Heart right ventricle (tissue), 16 donors: ENCODE measurements around the gene RSBN1L. TPM values are rescaled to one million over a fixed set of nuclear protein-coding genes. Genes with fewer than 3 reads are reported as not detected.

ENCODE experiments used
- ATAC-seq, 8 donors: fragments of 200-7000 bp; cut with Tn5 transposase; one replicate each; pipeline ENCODE4 v1.9.1; 2020; ENCODE audit warnings: mild to moderate bottlenecking in 8 of 8, moderate library complexity in 8 of 8, moderate number of reproducible peaks in 1 of 8
- DNase-seq, 2 donors: peaks; one replicate each; pipeline ENCODE4 v3.0.0-alpha.2; 2020
- H3K27ac ChIP-seq, 10 donors: fragments of 200-600 bp; sonication (generic) in 2 of 10; one replicate each; pipeline versions ENCODE4 v1.5.0 to v1.8.0; 2020 to 2022; ENCODE audit warnings: mild to moderate bottlenecking in 3 of 10
- H3K27me3 ChIP-seq, 7 donors: fragments of 200-600 bp; one replicate each; pipeline ENCODE4 v1.8.0; 2021 to 2022; ENCODE audit warnings: mild to moderate bottlenecking in 2 of 7
- H3K36me3 ChIP-seq, 9 donors: fragments of 200-600 bp; sonication (generic) in 1 of 9; one replicate each; pipeline versions ENCODE4 v1.5.0 to v1.8.0; 2020 to 2022; ENCODE audit warnings: mild to moderate bottlenecking in 2 of 9
- H3K4me1 ChIP-seq, 9 donors: fragments of 200-600 bp; sonication (generic) in 1 of 9; one replicate each; pipeline versions ENCODE4 v1.5.0 to v1.8.0; 2020 to 2022; ENCODE audit warnings: mild to moderate bottlenecking in 4 of 9
- H3K4me3 ChIP-seq, 10 donors: fragments of 200-600 bp; sonication (generic) in 2 of 10; one replicate each; pipeline versions ENCODE4 v1.5.0 to v1.8.0; 2020 to 2022; ENCODE audit warnings: mild to moderate bottlenecking in 7 of 10, moderate library complexity in 2 of 10
- H3K9me3 ChIP-seq, 11 donors: fragments of 200-600 bp in 10 of 11; sonication (generic) in 2 of 11; one replicate each; pipeline versions ENCODE4 v1.5.0 to v1.8.0; 2013 to 2022; ENCODE audit warnings: mild to moderate bottlenecking in 2 of 11, control low read depth in 1 of 11, moderate library complexity in 1 of 11
- CTCF ChIP-seq, 9 donors: fragments of 200-600 bp; sonication (generic) in 2 of 9; IDR thresholded peaks; one replicate each; pipeline versions ENCODE4 v1.5.0 to v1.8.0; 2021 to 2022; ENCODE audit warnings: antibody characterized with exemption in 9 of 9, mild to moderate bottlenecking in 5 of 9, moderate library complexity in 1 of 9
- WGBS, 2 donors: extraction: QIAGEN DNeasy Blood & Tissue Kit; methylation state at CpG; one replicate each; pipeline ENCODE4 v1.1.7; 2013; ENCODE audit warnings: inconsistent platforms in 1 of 2; 5-methylcytosine and 5-hydroxymethylcytosine counted together
- intact Hi-C, 10 donors: fragments of 100-400 bp; cut with DNase I; formaldehyde crosslinking; loops; one replicate each; pipeline versions ENCODE4 v1.11.1 to v1.14.2; 2022
- polyA plus RNA-seq, 2 donors: library from polyadenylated mRNA; stranded (reverse); fragments of 200-250 nt; gene quantifications; one replicate each; pipeline ENCODE4 v1.2.3, GENCODE V29; 2013
- total RNA-seq, 10 donors: library from RNA; stranded (reverse); fragmentation: NEBNext Ultra II Directional in 3 of 10; extraction: Animal tissue kit (Norgen Biotek cat#: 25700) in 3 of 10; gene quantifications; one replicate each; pipeline versions ENCODE4 v1.2.1 to v1.2.4, GENCODE V29; 2021 to 2023
- donor health status: Arrhythmogenic right ventricular cardiomyopathy.
- donor health status: ischemic (EF 13 %, LVEDD 7.1; RV severe dilation, severe dysfunction).
- donor health status: healthy with polysubstance abuse.
- donor health status: DM: no; HTN: yes; CAD: no.
- donor health status: DM: no; HTN: no; CAD: no.
- donor health status: ischemic (EF 25% LVEDD 6.9; RV normal size, moderate dysfunction).
- donor health status: ischemic (EF 25% LVEDD 5.7; RV mildly dilated, moderate dysfunction).
- donor health status: healthy.
- donor health status: DM: yes; HTN: yes; CAD: no.
- donor health status: Ischemic cardiomyopathy.
- donor health status: ischemic (EF 35%, LVEDD 5.7; RV mildly dilated, moderate dysfunction).
- donor health status: nonischemic (EF 11% LVEDD 7.7; RV severe dilation, severe dysfunction).
- donor health status: DM: yes; HTN: yes; CAD: no.
- donor health status: PGD.
- donor health status: ischemic (EF 29% LVEDD 5.4; RV normal size, mild dysfunction).
- donor health status: nonischemic (EF 23%, LVEDD 6.1; RV moderate dilation, normal function).

Gene RSBN1L
- total and polyA plus RNA-seq, 12 donors = 3.3 to 11.8 (median 9.6) TPM

- DNase-seq (no peak), ATAC-seq (no peak)
- H3K27me3 ChIP-seq = no peaks in the 10 kb centered on the region
- intact Hi-C loops = no loop called here
- no peak overlapping the region for H3K4me3 ChIP-seq
- H3K4me1 ChIP-seq = peaks cover 0 to 24% (median 6%) of the 10 kb centered on the region in 9 donors
- H3K27ac ChIP-seq = no peak overlapping the region
- H3K9me3 ChIP-seq = peaks cover 0 to 28% (median 8%) of the 10 kb centered on the region in 11 donors
- 80 to 100% methylated on average over 1 of the region's 1 CpG for WGBS, 2 donors
- TF ChIP-seq CTCF (IDR thresholded peaks at IDR 0.05) = no peak
- H3K36me3 ChIP-seq = peaks cover 0 to 8% (median 2%) of the 10 kb centered on the region in 9 donors
Observed at GRCh38 chr7:77812290-77812685, 116.0 kb downstream of the RSBN1L start.

GRCh38 chr7:77813180-77813579 is 116.9 kb downstream of the RSBN1L start:
- H3K27me3 ChIP-seq = no peaks in the 10 kb centered on the region
- DNase-seq (no peak), ATAC-seq (no peak)
- peaks cover 0 to 8% (median 2%) of the 10 kb centered on the region in 9 donors for H3K36me3 ChIP-seq
- TF ChIP-seq CTCF (IDR thresholded peaks at IDR 0.05) = no peak
- 87 to 90% methylated on average over 2 of the region's 2 CpGs for WGBS, 2 donors
- no peak overlapping the region for H3K4me3 ChIP-seq
- no peak overlapping the region for H3K27ac ChIP-seq
- H3K9me3 ChIP-seq = peaks cover 0 to 28% (median 3%) of the 10 kb centered on the region in 11 donors
- H3K4me1 ChIP-seq = peaks cover 0 to 24% (median 6%) of the 10 kb centered on the region in 9 donors
- intact Hi-C loops = no loop called here

- H3K4me3 ChIP-seq = no peak overlapping the region
- no peak for TF ChIP-seq CTCF (IDR thresholded peaks at IDR 0.05)
- no peak overlapping the region for H3K27ac ChIP-seq
- no peak for ATAC-seq
- H3K4me1 ChIP-seq = peaks cover 0 to 9% (median 7%) of the 10 kb centered on the region in 9 donors
- peaks cover 0 to 24% (median 2%) of the 10 kb centered on the region in 9 donors for H3K36me3 ChIP-seq
- H3K9me3 ChIP-seq = peaks cover 0 to 64% (median 33%) of the 10 kb centered on the region in 11 donors
- H3K27me3 ChIP-seq = no peaks in the 10 kb centered on the region
- DNase-seq = no peak
- intact Hi-C loops = no loop called here
Observed at GRCh38 chr7:77819021-77819420, 122.8 kb downstream of the RSBN1L start.

GRCh38 chr7:77820967-77821366 is 124.7 kb downstream of the RSBN1L start:
- intact Hi-C loops = no loop called here
- DNase-seq (no peak), ATAC-seq (no peak)
- Histone ChIP-seq H3K36me3 (peaks cover 0 to 23% (median 2%) of the 10 kb centered on the region in 9 donors), H3K27me3 (no peaks in the 10 kb centered on the region), H3K4me3 (no peak overlapping the region), H3K9me3 (peaks cover 0 to 78% (median 33%) of the 10 kb centered on the region in 11 donors), H3K4me1 (peaks cover 0 to 20% (median 7%) of the 10 kb centered on the region in 9 donors), H3K27ac (no peak overlapping the region)
- WGBS, 2 donors = 97 to 99% methylated on average over 2 of the region's 2 CpGs
- TF ChIP-seq CTCF (IDR thresholded peaks at IDR 0.05) = no peak
